Inflammatory macrophage (primary cell): ENCODE measurements around the gene PFDN6.

Experiments used
- DNase-seq, 2 donors: peaks; one replicate each; pipeline ENCODE4 v3.0.0-alpha.2; 2020 to 2022

PFDN6 gene

DNA sequence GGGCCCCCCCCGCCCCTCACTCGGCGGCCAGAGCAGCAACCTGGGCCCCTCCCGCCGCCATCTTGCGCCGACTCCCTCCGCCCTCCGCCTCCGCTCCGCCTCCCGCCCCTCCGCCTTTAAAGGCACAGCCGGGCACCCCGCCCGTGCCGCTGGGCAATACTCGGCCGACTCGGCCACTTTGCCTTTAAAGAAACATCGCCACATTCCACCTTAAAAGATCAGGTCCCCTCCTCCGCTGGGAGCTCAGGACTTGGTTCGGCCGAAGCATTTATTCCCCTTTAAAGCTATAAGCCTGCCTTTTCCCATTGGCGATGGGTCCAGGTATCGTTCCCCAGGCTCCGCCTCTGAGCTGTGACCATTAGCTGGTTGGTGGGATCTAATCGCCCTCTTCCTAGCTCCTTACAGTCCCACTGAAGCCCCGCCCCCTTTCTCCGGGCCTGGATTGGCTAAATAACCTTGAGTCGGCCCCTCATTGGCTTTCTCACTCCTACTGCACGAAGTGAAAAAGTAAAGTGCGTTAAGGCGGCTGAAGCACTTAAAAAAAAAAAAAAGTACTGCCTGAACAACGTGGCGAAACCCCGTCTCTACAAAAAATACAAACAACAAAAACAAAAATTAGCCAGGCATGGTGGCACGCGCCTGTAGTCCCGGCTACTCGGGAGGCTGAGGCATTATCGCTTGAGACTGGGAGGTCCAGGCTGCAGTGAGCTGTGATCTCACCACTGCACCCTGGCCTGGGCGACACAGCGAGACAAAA, 28.4 kb downstream of the PFDN6 start, which contains the start of gene ZBTB22:
TSS of gene ZBTB22 (minus strand) at position 76 of the 757 bp plus-strand sequence. CDS start 828 bp downstream, outside the sequence.
- peak; percentile 98 for DNase-seq

DNA sequence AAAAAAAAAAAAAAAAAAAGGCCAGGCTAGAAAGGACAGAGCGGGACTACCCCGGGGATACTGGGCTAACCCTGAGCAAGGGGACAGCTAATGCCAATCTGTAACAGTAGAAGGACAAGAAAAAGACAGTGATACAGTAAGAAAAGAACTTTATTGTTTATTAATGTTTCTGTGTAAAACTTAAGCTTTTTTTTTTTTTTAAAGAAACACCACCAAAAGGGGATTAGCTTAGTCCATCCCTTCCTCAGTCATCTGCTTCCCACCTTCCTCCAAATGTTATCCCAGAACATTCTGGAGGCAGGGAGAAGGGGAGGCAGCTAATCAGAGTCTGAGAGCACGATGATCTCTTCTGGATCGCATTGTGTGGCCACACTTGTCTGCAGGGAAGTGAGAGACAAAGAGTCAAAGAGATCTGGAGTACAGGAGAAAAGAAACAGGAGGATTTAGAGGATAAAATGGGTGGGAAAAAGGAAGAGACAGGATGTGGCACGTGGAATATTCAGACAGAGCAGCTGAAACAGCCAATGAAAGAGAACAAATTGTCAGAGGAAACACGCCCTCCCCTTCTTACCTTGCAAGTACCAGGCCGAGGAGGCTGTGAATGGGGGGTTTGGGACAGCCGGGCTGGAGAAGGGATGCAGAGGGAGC, 29.1 kb downstream of the PFDN6 start:
- no peak for DNase-seq

DNA sequence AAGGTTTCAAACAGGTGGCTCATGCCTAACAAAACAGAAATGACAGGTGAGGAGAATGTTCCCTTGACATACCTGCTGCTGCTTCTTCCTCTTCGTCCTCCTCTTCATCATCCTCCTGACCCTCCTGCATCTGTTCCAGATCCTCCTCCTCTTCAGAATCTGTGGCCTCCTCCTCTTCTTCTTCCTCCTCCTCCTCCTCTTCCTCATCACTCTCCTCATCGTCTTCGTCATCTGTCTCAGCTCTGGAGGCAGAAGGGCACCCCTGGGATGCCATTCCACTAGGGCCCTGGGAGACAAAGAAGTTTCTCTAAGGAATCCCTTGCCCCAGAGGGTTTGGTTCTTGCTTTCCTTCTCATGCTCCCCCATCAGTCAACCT, 30.5 kb downstream of the PFDN6 start:
- no peak for DNase-seq

DNA sequence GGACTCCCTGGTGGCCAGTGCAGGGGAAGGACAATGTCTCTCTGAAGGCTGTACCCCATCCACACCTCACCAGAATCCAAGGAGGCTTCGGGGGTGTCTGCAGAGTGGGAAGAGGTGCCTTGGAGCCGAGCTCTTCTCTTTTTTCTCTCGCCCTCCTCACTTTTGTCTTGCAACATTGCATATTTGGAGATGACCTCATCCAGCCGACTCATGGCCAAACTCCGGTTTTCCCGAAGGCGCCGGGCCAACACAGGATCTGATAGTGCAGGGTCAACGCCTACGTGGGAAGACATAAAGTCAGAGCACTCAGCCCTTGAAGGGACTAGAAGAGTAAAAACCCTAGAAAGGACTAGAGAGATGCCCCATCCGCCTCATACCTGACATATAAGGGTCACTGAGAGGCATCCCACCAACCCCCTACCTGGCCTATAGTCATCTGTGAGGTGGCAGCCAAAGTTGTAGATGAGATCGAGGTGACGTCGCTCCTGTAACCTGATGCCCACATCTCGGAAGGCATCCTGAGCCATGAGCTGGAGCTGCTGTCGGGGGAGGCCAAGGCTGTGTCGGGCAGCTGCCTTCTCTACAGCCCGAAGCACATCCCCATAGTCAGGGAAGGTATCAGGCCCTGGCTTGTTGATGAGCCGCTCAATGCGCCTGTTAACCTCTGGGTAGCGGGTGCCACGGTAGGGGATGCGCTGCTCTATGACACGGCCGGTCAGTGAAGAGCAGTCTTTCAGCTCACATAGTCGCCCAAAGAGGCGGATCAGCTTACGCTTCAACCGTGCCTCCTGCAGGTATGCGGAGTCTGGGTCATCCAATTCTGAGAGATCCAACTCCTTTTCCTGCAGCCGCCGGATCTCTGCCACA, 31.1 kb downstream of the PFDN6 start:
- peak in 1 of 2 donors; percentile 72 for DNase-seq

DNA sequence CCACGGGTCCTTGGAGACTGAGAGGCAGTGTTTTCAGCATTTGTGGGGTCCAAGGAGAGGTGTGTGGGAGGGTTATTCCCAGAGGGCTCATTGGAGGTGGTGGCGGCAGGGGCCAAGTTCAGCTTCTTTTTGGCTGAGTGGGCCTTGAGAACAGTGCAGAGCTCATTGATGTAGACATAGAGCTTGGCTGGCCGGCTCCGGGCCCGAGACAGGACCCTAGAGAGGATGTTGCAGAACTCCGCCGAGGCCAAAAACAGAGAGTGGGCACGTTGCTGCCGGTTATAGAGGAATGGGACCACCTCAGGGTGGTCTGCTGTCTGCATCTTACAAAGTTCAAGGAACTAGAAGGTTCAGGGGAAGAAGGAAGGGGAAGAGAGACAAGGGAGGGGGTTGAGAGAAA, 31.8 kb downstream of the PFDN6 start:
- no peak for DNase-seq

DNA sequence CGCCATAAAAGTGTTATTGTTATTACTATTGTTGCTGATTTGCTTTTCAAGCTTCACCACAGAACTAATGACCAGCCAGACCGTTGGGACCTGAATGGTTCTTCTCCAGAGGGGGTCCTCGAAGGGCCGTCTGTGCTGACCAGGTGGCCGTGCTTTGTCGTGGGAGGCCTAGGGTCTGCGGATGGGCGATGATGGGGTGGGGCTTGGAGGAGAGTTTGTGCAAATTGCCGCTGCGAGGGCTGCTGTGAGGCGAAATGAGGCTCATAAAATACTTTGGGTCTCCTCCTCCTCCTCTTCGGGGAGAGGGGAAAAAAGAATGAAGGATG, 34.2 kb downstream of the PFDN6 start:
- DNase-seq, result no peak

DNA sequence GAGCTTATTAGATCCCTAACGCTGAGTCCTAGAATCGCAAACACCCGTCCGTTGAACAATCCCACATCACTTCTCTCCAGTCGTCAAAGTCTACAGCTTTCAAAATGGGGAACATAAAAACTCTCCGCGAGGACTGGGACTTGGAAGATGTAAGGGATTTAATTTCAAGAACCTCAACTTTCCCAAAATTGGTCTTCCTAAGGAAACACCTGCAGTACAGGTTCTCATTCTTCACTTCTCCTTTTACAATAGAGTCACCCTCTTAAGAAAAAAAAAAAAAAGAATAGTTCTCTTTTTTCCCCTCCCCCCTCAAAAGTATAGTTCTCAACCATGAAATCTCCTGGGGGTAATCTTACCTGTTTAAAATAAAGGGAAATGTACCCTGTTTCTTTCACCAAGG, 34.7 kb downstream of the PFDN6 start:
- no peak for DNase-seq

DNA sequence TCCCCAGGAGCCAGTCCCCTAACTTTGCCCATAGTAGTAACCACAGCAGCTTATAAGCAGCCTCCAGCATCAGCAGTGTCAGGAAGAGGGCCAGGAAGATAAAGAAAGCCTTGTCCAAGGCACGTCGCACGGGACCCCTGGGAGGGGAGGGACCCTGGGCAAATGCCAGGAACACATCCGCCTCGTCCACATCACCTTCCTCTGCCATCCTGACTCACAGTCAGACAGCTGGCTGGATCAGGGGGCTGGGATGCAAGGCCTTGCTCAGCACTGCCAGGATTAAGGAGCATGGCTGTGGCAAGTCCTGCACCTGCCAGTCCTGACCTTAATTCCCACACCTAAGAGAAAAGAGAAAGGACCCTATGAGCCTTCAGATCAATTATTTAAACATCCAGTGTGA, 39.7 kb downstream of the PFDN6 start:
- DNase-seq, result no peak

DNA sequence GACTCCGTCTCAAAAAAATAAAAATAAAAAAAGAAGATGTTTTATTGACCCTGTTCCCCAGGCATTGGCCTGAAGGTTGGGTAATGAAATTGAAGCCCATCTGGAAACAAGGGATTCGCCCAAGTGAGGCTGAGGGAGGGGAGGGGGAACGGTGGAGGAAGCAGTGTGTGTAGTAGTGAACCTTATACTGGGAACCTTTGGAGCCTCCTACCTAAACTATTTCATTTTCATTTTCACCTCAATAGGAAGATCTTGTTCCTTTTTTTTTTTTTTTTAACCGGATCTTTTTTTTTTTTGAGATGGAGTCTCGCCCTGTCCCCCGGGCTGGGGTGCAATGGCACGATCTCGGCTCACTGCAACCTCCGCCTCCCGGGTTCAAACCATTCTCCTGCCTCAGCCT, 41.3 kb downstream of the PFDN6 start:
- no peak for DNase-seq

DNA sequence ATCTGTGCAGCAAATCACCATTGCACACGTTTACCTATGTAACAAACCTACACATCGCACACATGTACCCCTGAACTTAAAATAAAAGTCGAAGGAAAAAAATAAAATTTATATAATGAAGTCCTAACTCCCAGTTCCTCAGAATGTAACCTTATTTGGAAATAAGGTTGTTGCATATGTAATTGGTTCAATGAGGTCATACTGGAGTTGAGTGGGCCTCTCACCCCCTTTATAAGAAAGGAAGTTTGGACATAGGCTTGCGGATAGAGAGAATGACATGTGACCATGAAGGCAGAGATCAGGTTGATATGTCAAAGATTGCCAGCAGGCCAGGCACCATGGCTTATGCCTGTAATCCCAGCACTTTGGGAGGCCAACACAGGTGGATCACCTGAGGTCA, 44.3 kb downstream of the PFDN6 start:
- peak; percentile 48 to 59 for DNase-seq

DNA sequence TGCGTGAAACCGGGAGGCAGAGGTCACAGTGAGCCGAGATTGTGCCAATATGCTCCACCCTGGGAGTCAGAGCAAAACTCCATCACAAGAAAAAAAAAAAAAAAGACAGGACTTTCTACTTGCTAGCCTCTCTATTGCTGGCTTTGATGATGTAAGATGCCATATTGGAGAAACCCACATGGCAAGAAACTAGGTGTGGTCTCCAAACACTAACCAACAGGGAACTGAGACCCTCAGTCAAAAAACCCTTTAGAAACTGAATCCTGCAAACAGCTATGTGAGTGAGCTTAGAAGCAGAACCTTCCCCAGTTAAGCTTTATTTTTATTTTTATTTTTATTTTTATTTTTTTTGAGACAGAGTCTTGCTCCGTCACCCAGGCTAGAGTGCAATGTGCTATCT, 46.5 kb downstream of the PFDN6 start:
- DNase-seq, result no peak

DNA sequence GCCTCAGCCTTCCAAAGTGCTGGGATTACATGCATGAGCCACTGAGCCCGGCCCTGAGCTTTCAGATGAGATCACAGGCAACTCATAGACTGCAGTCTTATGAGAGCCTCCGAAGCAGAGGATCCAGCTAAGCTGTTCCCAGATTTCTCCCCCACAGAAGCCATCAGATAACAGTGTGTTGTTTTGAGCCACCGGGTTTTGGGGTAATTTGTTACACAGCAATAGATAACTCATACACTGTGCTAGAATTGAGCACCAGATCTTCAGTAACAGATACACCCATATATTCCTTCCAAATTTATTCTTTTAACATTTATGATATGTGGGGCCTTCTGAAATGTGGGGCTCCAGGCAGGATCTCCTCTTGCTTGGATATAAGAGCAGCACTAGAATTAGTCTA, 47.1 kb downstream of the PFDN6 start:
- DNase-seq, result no peak

DNA sequence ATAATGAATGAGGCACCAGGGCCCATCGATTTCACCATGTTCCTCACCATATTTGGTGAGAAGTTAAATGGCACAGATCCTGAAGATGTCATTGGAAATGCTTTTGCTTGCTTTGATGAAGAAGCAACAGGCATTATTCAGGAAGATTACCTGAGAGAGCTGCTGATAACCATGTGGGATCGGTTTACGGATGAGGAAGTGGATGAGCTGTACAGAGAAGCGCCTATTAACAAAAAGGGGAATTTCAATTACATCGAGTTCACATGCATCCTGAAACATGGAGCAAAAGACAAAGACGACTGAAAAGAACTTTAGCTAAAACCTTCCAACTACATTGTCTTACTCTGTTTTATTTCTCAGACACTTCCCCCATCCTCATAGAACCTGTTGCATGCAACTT, 49.8 kb downstream of the PFDN6 start:
- peak in 1 of 2 donors; percentile 21 for DNase-seq
